ENCODE results near the gene PALD1.

Gene PALD1

DNA sequence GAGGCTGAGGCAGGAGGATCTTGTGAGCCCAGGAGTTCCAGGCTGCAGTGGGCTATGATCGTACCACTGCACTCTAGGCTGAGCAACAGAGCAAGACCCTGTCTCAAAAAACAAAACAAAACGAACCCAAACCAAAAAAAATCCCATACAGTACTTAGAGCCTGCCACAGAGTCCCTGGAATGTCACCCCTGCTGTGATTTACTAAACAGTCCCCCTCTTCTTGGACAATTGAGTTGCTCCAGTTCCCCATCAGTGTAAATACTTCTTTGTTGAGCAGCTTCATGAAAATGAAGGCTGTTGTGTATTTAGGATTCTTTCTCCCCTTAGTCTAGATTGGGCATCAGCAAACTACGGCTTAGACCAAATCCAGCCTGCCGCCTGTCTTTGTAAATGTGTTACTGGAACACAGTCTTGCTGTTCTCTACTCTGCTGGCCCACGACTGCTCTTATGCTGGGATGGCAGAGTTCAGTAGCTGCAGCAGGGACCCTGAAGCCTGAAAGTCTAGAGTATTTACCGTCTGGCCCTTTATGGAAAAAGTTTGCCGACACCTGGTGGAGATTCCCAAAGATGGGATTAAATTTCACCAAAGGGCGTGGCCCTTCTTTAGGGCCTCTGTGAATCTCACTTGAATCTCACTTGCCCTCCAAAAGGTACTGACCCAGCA lies 57.8 kb downstream of the PALD1 start:
- no peak for DNase-seq (ENCODE audit: low read depth)
- H3K4me3 ChIP-seq (ENCODE audit: low read depth, low read length): no peak overlapping the region
- in situ Hi-C loops (cut with HindIII; ENCODE audit: low sequenced_read_pairs): no loop called here
- TF ChIP-seq, protein P1, sequence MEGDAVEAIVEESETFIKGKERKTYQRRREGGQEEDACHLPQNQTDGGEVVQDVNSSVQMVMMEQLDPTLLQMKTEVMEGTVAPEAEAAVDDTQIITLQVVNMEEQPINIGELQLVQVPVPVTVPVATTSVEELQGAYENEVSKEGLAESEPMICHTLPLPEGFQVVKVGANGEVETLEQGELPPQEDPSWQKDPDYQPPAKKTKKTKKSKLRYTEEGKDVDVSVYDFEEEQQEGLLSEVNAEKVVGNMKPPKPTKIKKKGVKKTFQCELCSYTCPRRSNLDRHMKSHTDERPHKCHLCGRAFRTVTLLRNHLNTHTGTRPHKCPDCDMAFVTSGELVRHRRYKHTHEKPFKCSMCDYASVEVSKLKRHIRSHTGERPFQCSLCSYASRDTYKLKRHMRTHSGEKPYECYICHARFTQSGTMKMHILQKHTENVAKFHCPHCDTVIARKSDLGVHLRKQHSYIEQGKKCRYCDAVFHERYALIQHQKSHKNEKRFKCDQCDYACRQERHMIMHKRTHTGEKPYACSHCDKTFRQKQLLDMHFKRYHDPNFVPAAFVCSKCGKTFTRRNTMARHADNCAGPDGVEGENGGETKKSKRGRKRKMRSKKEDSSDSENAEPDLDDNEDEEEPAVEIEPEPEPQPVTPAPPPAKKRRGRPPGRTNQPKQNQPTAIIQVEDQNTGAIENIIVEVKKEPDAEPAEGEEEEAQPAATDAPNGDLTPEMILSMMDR (IDR thresholded peaks at IDR 0.05; ENCODE audit: low read depth, low read length, missing control alignments): peak; percentile 35

DNA sequence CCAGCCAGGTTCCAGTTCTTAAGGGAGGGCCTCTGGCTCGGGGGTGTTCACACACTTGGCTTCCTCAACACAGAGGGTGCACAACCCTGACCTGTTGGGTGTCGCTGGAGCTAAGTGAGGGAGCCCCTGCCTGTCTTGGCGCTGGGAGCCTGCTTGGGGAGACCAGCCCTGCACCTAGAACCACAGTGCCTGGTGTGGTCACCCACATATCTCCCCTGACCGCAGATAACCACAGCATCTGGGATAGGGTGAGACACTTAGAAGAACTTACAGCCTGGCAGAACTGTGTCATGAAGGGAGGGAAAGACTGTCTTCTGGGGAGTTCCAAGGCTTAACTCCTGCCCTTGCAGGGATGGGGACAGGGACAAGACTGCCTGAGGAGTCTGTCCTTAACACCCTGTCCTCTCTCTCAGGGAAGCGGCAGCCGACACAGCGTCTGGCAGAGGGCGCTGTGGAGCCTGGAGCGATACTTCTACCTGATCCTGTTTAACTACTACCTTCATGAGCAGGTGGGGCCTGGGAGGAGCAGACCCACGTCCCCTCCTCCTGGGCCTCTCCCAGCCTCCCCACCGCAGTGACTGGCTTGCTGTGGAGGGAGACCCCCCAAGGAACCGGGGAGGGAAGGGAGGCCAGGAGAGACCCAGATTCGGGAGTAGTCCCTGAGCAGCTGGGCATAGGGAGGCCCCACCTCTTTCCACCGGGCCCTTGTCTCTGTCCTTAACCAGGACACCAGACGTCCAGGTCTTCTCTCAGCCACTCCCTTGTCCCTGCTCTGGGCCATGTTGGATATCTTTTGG lies 59.0 kb downstream of the PALD1 start:
- in situ Hi-C loops (cut with HindIII; ENCODE audit: low sequenced_read_pairs): no loop called here
- TF ChIP-seq, protein P1 (IDR thresholded peaks at IDR 0.05; ENCODE audit: low read depth, low read length, missing control alignments): peak; percentile 55
- DNase-seq (ENCODE audit: low read depth): no peak
- no peak overlapping the region for H3K4me3 ChIP-seq (ENCODE audit: low read depth, low read length)

DNA sequence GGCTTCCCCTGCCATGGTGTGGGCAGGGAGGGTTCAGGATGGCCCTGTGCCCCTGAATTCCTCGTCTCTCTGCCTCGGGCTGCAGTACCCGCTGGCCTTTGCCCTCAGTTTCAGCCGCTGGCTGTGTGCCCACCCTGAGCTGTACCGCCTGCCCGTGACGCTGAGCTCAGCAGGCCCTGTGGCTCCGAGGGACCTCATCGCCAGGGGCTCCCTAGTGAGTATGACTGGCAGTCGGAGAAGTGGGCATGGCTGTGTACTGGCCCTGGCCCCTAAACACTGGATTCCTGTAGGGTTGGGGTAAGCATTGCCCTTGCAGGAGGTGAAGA lies 59.6 kb downstream of the PALD1 start:
- H3K4me3 ChIP-seq (ENCODE audit: low read depth, low read length): no peak overlapping the region
- DNase-seq (ENCODE audit: low read depth): no peak
- in situ Hi-C loops (cut with HindIII; ENCODE audit: low sequenced_read_pairs): no loop called here
- TF ChIP-seq, protein P1 (IDR thresholded peaks at IDR 0.05; ENCODE audit: low read depth, low read length, missing control alignments): no peak

DNA sequence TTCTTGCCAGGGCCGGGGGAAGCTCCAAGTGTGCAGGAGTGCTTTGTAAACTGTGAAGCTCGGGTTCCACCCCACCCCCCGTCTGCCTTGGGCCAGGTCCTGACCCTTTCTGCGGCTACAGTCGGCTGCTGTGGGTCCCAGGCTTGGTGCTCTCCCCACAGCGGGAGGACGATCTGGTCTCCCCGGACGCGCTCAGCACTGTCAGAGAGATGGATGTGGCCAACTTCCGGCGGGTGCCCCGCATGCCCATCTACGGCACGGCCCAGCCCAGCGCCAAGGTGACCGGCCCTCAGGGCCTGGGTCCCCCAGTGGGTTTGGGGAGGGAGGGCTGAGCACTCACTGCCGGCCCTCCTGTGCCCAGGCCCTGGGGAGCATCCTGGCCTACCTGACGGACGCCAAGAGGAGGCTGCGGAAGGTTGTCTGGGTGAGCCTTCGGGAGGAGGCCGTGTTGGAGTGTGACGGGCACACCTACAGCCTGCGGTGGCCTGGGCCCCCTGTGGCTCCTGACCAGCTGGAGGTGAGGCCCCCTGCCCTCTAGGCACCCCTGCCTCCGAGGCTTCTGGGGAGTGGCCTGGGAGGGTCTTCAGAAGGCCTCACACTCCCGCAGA lies 60.3 kb downstream of the PALD1 start:
- no peak overlapping the region for H3K4me3 ChIP-seq (ENCODE audit: low read depth, low read length)
- no peak for DNase-seq (ENCODE audit: low read depth)
- TF ChIP-seq, protein P1 (IDR thresholded peaks at IDR 0.05; ENCODE audit: low read depth, low read length, missing control alignments): no peak
- in situ Hi-C loops (cut with HindIII; ENCODE audit: low sequenced_read_pairs): no loop called here

DNA sequence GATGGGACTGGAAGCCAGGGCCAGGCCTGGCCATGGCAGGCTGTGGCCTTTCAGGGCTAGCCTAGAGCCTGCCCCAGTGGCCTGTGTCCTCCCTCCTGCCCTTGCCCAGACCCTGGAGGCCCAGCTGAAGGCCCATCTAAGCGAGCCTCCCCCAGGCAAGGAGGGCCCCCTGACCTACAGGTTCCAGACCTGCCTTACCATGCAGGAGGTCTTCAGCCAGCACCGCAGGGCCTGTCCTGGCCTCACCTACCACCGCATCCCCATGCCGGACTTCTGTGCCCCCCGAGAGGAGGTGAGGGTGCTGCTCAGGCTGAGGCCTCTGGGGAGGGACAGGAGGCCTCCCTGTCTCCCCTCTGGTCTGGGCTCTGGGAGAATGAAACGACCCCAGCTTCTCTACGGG lies 60.9 kb downstream of the PALD1 start:
- TF ChIP-seq, protein P1 (IDR thresholded peaks at IDR 0.05; ENCODE audit: low read depth, low read length, missing control alignments): no peak
- in situ Hi-C loops (cut with HindIII; ENCODE audit: low sequenced_read_pairs): no loop called here
- no peak for DNase-seq (ENCODE audit: low read depth)
- no peak overlapping the region for H3K4me3 ChIP-seq (ENCODE audit: low read depth, low read length)

DNA sequence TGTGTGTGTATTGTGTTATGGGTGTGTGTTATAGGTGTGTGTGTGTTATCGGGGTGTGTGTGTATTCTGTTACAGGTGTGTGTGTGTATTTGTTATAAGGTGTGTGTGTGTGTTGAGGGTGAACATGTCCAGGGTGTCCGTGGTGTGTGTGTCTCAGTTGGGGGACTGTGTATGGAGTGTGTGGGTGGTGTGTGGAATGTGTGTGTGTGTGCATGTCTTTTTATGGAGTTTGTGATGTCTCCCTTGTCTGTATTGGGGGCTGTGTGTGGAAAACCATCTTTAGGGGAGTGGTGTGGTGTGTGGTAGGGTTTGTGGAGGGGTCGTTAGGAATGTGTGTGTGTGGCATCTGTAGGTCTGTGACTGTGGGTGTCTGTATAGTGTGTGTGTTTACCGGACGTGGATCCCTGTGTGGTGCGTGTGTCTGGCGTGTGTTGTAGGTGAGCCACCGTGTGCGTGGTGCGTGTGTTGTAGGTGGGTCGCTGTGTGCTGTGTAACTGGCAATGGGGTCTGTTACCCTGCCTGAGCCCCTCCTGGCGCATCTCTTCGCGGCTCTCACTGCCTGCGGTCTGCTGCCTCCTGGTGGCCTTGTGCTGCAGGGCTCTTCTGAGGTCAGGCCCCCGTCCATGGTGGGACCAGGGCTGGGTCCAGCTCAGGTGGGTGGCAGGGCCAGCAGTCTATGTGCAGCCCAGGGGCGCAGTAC lies 61.7 kb downstream of the PALD1 start:
- peak; percentile 6 for DNase-seq (ENCODE audit: low read depth)
- H3K4me3 ChIP-seq (ENCODE audit: low read depth, low read length): no peak overlapping the region
- TF ChIP-seq, protein P1 (IDR thresholded peaks at IDR 0.05; ENCODE audit: low read depth, low read length, missing control alignments): peak; percentile 79
- in situ Hi-C loops (cut with HindIII; ENCODE audit: low sequenced_read_pairs): no loop called here

Measured in astrocyte of the cerebellum (primary cell).